AML-193 (cell line): Measurements from ENCODE around the gene GRAP2.
A peak's percentile ranks its signal among the peaks of the same experiment; 100 is the strongest.

Experiments used
- DNase-seq, 2 experiments: peaks; one replicate each; lab custom pipeline; 2025; lab: John Stamatoyannopoulos, UW

Gene GRAP2

DNA sequence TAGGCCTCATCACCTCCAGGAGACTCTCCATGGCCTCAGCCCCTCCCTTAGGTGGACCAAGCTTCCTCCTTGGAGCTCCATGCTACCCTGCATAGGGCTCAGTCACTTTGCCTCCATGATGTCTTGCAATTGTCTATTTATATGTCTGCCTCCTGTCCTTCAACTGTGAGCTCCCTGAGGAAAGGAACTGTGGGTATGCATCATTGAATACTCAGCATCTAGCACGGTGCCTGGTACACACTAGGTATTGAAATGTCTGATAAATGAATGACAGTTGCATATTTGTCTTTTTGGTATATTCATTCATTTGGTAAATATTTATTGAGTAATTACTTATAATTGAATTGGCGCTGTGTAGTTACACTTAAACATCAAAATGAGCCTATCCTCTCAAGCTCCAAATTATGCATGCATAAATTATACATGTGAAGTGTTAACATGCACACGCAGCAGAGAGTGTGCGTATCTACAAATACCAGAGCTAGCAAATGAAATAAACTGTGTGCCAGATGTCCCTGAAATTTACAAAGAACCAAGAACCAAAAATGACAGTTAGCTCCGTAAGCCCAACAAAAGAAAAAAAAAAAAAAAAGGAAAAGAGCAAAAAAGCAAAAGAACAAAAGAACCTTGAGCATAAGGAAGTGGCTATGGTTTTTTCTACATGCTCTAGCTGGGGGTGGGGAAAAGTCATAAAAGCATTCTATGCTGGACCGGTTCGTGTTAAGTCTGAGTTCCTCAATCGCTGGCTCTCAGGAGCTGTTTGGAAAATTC, 25.2 kb downstream of the GRAP2 start:
- no peak for DNase-seq

DNA sequence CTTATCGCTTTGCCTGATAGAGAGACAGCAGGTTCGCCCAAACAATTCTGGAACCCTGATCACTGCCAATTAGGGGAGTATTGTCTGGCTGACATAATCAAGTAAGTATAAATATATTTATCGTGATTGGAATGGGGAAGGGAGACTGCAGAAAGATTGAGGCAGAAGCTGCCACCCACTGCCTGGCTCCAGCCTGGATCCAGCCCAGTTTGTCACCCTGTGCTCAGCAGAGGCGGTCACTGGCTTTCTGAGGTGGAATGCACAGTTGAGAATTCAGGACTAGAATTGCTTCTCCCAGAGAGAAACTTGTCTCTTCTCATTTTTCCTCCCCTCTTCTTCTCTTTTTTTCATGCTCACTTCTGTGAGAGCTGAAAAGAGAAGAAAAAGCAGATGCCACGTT, 25.9 kb downstream of the GRAP2 start:
- DNase-seq: no peak

DNA sequence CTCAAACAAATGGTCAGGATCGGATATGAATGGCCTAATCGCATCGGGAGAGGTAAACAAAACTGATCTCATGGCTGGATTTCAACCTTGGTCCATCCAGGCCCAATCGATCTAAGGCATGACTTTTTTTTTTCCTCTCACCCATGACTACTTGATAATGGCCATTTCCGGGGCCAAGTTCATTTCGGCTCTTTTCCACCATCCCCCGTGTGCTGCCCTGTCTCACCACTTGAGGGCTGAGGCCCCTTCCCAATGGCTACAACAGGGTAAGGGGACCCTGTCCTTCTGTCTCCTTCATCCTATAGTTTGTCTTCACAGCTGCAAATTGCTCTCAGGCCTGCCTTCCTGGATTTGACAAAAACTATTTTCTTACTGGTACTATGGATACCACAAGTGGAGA, 26.7 kb downstream of the GRAP2 start:
- DNase-seq: no peak

DNA sequence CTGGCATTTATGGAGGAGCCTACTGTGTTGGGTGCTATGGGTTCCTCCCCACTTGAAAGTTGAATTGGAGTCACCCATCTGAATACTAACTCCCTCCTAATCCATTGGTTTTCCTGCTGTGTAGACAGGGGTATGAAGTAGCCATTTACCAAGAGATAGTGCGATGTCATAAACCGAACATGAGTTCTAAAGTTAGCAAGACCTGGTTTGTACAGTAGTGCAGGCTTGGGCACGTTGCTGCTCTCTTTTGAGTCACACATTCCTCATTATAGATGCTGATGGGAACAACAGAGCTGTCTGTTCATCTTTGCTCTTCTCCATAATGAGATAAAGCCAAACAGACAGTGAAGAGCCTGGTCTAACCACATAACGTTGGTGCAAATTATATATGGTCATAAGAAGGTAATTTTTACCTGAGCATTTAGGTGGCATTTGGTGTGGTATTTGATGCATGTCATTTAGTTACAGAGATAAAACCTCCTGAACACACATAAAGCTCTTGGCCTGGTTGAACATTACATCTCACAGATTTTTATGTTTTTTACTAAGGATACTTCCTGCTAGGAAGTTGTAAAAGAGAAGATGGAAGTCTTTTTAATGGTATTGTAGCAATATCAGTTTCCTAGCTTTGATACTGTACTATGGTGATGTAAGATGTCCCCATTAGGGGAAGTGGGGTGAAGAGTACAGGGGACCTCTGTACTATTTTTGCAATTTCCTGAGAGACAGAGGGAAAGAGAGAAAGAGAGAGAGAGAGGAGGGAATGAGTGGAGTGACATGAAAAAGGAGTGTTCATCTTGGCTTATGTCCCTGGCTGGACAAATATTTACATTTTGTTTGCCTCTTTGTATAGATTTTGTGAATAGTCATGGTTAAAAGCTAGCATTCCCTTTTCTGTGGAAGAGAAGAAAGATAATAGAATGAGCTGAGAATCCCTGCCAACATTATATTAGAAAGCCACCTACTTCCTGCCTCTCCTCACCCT, 27.9 kb downstream of the GRAP2 start:
- peak; percentile 59 to 75 for DNase-seq

DNA sequence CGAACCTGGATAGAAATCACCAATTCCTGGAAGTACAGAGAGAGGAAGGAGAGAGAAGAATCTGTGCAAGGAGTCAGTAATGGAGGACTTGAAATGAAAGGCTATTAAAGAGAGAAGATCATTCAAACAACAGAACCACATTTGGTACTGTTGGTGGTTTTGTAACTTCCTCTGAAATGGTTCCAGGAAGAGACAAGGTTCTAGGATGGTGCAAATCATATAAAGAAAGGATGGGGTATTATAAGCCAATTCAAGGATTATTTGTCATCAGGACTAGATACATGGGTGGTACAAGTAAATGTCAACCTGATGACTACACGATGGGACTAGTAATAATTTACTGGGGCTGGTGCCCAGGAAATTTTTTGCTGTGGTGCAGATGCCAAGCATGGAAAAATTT, 30.4 kb downstream of the GRAP2 start:
- DNase-seq: no peak

DNA sequence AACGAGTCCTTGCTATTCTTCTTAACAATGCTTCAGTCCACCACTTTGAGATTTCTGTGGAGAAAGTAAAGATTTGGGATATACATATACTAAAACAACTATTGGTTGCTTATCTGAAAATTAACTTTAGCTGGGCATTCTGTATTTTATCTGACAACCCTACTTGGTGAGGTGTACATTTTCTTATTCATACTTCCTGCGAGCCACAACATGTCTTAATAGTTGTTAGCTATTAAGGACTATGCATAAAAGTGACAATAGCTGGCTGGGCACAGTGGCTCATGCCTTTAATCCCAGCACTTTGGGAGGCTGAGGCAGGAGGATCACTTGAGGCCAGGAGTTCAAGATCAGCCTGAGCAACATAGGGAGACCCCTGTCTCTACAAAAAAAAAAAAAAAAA, 31.3 kb downstream of the GRAP2 start:
- DNase-seq: no peak

DNA sequence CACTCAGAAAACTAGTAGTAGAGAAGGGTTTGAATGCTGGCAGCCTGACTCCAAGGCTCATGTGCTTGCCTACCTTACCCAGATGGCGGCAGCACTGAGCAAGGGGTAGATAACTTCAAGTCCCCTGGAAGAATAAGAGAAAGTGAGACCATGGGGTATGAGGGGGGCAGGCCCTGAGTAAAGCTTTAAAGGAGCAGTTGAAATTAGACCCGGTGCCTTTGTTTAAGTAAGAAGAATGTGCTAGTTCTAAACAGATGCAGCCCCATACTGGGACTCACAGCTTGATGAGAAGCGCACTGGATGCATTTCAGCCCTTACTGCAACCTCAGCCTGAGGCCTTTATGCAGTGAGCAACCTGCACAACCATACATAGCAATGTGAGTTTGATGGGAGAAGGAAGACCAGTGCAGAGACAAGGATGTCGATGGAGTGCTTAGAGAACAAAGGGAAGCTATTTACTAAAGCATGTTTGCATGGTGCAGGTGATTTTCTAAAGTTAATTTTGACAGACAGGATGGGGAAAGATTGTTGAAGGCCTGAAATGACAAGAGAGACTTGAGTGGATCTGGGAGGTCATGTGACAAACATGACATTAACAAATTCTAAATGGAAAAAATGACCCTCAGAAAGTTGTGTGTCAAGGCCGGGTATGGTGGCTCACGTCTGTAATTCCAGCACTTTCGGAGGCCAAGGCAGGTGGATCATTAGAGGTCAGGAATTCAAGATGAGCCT, 32.2 kb downstream of the GRAP2 start:
- DNase-seq: peak; percentile 34 to 50

DNA sequence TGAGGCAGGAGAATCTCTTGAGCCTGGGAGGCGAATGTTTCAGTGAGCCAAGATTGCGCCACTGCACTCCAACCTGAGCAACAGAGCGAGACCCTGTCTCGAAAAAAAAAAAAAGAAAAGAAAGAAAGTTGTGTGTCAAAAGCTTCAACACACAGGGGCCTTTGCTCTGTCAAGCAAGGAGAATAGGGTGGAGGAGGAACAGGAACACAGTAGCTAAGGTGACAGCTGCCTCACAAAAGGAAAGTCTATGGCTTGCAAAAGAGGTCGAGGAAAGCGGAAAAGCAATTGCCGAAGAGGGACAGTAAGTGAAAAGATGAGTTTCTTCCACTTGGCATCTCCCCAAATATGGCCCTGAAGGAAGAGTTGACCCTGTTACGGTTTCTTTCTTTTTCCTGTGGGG, 32.9 kb downstream of the GRAP2 start:
- DNase-seq: no peak

DNA sequence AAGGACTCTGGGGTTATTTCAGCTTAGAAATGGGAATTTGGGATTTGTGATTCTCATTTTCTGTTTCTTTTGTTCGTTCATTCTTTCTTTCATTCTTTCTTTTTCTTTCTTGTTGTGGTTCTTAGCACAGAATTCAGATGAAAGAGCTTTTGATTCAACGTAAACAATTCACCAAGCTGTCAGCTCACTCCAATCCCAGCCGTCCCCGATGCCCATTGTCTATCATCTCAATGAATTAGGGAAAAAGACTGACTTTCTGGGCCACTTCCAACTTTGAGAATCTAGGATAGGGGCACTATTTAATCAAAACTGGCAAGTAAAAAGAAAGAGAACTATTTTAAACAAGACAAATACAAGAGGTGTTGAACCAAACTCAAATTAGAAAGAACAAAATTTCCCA, 34.2 kb downstream of the GRAP2 start:
- no peak for DNase-seq

DNA sequence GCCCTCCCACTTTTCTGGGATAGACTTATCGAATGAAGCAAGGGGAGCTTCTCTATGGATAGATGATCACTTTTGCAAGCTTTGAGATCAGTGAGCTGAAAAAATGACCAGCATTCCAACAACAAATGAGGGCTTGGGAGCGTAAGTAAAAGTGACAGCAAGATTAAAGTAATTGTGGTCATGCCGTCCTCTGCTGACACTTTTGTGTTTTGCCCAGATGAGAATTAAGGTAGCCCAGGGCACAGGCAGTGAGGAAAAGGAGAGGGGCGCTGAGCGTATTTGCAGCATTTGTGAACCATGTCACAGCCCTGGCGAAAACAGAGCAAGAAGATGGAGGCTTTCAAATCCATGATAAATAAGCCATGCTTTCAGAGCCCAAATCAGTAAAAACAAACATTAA, 34.7 kb downstream of the GRAP2 start:
- DNase-seq: no peak

DNA sequence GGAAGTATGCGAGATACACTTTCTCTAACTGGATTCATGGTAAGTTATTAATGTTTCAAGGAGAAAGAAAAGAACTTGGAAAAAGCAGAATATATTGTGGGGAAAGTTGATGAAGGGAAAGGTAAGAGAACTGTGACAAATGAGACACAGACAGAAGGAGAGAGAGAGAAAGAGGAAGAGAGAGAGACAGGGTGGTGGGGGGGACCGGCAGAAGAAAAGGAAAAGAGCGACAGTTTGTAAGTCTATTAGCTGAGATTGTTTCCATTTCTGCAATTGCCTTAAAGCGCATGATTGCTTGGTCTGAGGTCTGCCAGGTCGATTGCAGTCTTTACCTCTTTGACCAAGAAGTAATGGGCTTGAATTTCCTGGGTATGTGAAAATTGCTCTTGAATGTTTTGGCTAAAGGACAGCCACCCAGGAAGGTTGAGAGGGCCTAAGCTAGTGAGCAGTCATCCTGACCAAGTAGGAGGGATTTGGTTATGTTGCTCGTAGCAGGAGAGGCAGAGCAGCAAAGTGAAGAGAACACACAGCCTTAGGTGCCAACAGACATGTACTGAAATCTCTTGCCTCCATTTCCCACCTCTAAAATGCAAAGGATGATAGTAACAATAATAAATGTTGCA, 35.8 kb downstream of the GRAP2 start:
- DNase-seq: no peak

DNA sequence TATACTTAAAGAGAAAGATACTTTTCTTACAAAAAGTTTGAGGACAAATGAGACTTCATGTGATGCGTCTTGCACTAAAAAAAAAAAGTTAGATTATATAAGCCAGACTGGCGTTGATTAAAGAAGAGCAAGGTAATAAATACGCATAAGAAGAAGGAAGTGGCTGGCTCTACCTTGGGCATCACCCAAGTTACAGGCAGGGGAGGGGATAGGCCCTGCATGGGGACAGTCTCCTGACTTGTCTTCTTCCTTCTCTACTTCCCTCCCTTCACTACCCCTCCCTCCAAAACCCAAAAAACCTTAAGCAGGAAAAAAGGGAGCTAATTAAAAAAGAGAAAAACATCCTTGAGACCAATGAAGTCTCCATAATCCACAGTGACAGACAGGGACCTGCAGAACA, 37.0 kb downstream of the GRAP2 start:
- DNase-seq: no peak

DNA sequence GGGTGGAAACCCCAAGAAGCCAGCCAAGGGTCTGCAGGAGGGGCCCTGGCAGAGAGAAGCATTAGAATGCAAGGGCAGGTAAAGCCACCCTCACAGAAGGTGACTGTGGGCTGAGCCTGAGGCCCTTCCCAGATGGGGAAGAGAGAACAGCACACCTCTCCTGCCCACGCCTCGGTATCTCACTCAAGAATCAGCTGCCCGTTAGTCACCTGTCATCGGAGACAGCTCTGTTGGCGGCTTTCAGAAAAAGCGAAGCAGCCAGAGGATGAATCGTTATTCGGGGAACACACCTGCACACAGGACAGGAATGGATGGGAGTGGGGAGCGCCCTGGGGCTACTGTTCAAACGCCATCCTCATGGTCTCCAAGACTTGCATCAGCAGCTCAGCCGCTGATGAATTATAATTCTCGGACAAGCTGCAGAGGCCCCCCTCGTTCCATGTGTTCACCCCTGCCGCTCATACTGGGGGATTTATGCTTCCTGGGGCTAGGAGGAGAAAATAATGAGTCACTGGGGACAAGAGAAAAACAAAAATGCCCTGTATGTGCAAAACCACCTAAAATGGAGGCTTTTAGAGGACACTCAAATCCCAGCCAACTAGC, 37.7 kb downstream of the GRAP2 start:
- no peak for DNase-seq

DNA sequence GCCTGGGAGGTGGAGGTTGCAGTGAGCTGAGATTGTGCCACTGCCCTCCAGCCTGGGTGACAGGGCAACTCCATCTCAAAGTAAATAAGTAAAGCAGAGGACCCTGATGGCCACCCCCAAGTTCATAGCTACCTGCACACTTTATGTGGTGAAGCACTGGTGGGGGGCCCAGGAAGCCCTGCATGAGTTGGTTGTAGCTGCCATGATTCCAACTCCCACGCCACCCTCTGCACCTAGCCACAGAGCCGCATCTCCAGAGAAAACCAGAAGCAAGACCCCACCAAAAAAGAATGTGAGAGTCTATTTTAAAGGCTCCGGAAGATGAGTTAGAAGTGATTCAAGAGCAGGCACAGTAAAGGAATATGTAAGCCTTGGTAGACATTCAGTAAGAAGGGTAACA, 38.9 kb downstream of the GRAP2 start:
- no peak for DNase-seq

DNA sequence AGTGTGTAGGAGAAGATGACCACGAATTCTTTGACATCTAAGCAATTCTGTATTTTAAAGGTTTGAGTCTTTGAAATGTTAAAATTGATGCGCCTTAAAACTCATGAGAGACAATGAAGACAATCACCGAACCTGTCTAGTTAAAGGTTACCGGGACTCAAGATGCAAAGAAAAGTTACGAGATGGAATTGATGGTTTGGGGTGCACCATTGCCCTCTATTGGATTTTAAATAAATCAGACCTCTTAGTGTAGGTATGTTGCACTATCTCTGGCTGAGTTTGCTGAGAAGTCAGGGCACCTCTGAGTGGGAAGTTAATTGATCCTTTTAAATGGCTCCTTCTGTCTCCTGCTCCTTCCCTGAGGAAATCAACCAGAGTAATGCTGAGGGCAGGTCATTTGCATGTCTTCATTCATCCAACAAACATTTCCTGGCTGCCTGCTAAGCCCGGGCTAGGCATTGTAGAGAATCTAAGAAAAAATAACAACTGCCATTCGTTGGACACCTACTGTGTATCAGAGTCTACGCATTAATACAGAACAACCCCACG, 39.9 kb downstream of the GRAP2 start:
- DNase-seq: no peak

DNA sequence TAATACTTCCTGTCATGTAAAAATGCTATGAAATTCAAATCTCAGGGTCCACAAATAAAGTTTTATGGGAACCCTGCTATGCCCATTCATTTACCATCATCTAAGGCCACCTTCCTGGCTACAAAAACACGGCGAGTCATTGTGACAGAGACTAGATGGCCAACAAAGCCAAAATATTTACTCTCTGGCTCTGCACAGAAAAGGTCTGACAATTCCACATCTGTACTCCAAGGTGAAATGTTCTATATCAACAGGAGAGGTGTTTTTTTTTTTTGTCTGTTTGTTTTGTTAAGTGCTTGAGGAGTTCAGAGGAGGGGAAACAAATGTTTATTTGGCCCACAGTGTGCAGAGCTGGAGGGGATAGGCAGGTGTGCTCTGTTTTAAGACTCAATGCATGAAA, 40.7 kb downstream of the GRAP2 start:
- DNase-seq: no peak

DNA sequence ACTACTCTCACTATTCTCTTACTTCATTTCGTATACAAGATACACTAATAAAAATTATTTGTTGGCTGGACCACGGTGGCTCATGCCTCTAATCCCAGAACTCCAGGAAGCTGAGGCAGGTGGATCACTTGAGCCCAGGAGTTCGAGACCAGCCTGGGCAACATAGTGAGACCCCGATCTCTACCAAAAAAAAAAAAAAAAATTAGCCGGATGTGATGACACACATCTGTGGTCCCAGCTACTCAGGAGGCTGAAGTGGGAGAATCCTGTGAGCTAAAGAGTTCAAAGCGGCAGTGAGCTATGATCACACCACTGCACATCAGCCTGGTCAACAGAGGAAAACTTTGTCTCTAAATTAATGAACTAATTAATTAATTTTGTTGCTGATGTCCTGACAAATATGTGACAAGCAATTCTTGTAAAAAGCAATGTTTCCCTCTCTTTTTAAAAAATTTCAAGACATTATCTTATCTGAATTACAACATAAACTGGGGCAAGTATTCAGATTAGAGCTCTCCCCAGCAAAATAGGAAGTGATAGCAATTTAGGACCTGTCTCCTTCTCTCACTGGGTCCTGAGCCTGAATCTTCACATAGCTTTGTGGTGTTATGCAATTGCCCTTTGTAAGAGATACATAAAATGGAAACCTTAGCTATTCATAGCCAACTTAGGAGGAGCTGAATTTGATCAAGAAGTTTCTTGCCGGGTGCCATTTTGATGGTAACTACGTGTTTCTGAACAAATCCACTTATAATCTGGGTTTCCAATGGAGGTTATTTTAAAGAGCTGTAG, 41.8 kb downstream of the GRAP2 start:
- DNase-seq: peak; percentile 49 to 65

DNA sequence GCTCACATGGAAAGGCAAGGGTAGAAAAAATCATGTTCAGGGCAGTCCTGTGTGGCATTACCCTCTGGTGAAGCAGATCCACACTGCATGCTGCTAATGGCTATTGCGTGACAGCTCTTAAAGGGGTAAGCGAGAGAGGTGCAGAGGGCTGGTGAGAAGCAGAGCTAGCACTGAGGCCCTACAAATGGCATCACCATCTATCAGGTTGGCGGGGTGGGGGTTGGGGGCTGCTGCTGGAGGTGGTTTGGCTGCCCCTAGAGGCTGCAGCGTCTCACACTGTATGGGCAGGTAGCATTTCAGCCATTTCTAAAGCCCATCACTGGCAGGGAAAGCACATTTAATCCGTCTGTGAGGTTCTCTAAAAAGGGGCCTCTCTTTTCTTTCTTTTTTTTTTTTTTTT, 42.5 kb downstream of the GRAP2 start:
- DNase-seq: no peak

DNA sequence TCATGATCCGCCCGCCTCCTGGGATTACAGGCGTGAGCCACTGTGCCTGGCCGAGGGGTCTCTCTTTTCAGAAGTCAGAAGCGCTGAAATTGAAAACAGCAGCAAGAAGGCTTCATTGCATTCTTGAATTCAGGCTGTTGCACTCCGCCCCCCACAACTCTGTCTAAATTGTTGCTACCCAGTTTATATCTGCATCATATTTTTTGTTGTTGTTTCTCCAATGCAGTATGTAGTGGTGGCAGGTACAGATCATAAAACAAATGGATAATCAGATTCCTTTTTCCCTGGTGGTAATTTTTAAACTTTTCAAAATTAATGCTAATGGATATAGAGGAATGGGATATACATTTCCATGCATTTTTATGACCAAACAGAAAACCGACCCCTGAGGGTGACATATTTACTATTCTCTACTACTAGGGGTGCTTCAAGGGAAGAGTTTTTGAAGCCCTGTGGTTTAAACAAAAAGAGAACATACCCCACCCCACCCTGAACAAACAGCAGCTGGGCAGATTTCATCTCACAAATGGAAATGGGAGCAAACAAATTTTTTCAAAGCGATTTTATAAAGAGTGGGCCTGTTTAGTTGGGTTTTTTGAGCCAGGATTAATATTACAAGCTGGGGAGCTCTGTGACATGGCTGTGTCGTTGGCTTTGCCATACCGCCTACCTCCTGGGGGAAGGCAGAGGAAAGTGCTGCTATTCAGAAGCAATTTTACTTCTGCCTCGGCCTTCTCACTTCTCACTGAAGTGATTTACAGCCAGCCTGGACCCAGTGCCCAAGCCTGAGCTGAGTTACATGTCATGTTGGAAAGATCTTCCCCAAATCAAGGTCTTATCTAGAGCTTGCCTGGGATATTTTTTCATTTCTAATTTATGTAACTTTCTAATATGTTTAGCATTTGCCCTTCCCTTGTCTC, 43.3 kb downstream of the GRAP2 start:
- no peak for DNase-seq
